ENCODE results near the gene CRHR1. TPM values are rescaled to one million over a fixed set of nuclear protein-coding genes. Genes with fewer than 3 reads are reported as not detected.
A peak's percentile ranks its signal among the peaks of the same experiment; 100 is the strongest.

The CRHR1 gene
- total and polyA plus RNA-seq, 10 of the 15 experiments (the other 5 are each of a cell fraction or from before 2014, with no cell fraction given), result 0.08 TPM; not detected in 9

- BruUV-seq (replicated peaks), result no TSS peak
- no peaks in the 10 kb centered on the region for H4K20me1 ChIP-seq (ENCODE audit: control insufficient read depth, insufficient read depth)
- H2AFZ ChIP-seq (ENCODE audit: control insufficient read depth, low read depth, low read length), result no peak overlapping the region
- H3K4me1 ChIP-seq (ENCODE audit: control insufficient read depth, insufficient read depth, low read length), result no peaks in the 10 kb centered on the region
- no peaks in the 10 kb centered on the region for H3K9me3 ChIP-seq (replicated peaks; ENCODE audit: control insufficient read depth, insufficient read depth, low read length)
- no peak overlapping the region for H3K4me3 ChIP-seq
- SMC1A ChIA-PET (ENCODE audit: uncharacterized antibody, unreplicated experiment), result no interaction called here
- no peak overlapping the region for H3K9ac ChIP-seq (ENCODE audit: control insufficient read depth, insufficient read depth, low read length)
- H3K36me3 ChIP-seq (ENCODE audit: control insufficient read depth in 2 of 2, insufficient read depth in 2 of 2, low read length in 1 of 2), result no peaks in the 10 kb centered on the region
- intact Hi-C loops (cut with micrococcal nuclease; ENCODE audit: unreplicated experiment) (no loop called here), in situ Hi-C loops (cut with MboI) (no loop called here)
- TF ChIP-seq E4F1 (IDR thresholded peaks at IDR 0.05; ENCODE audit: borderline replicate concordance, partially characterized antibody) (no peak), MTA2 (IDR thresholded peaks at IDR 0.05; ENCODE audit: low read depth) (no peak), EGR1 (IDR thresholded peaks at IDR 0.05; ENCODE audit: borderline replicate concordance in 1 of 2, low read depth in 2 of 2, low read length in 2 of 2) (0 out of 3 replicates have a peak, but pooled peaks of 1 of the 2 experiments have one; percentile 23), ELK1 (IDR thresholded peaks at IDR 0.05; ENCODE audit: low read depth, low read length) (no peak)
- POLR2A ChIA-PET, result no interaction called here
- RAD21 ChIA-PET (ENCODE audit: unreplicated experiment), result no interaction called here
- ATAC-seq, result no peak
- FAIRE-seq, result no peak
- CTCF ChIA-PET, result no interaction called here
- no peak overlapping the region for H3K4me2 ChIP-seq (ENCODE audit: control insufficient read depth, insufficient read depth)
- no peak for DNase-seq (ENCODE audit: low read depth, low spot score)
- no peaks in the 10 kb centered on the region for H3K79me2 ChIP-seq (ENCODE audit: control insufficient read depth, insufficient read depth, low read length)
- no peak overlapping the region for H3K27ac ChIP-seq (ENCODE audit: control insufficient read depth, insufficient read depth)
- peaks cover 0 to 3% of the 10 kb centered on the region in 2 experiments; a peak in 3 of 4 replicates for H3K27me3 ChIP-seq (replicated peaks in 1 of 2; ENCODE audit: control insufficient read depth in 2 of 2, insufficient read depth in 2 of 2, low read length in 1 of 2)
- 33% methylated on average over 14 of the region's 14 CpGs for WGBS (ENCODE audit: insufficient coverage, insufficient replicate concordance, low lambda C conversion rate, missing lambda C conversion rate)
These were observed 85.7 kb downstream of the CRHR1 start for GRCh38 chr17:45869676-45870341.

Measured in GM12878 (cell line).